Stimulated activated CD8-positive, alpha-beta memory T cell treated with anti-CD3 and anti-CD28 coated beads, Interleukin-4, amount 100 ng/mL, for 1 hour (primary cell): Measurements from ENCODE around the gene RARG.
"Not testable (repeated sequence)": the region's sequence is repeated elsewhere in the genome, so short reads cannot be mapped to it uniquely, and the experiment has no call there.

Experiments used
- DNase-seq, 2 donors: peaks; one replicate each; pipeline ENCODE4 v3.0.0-alpha.2; 2020; ENCODE audit warnings: low read depth in 2 of 2, low spot score in 1 of 2

Gene RARG

DNA sequence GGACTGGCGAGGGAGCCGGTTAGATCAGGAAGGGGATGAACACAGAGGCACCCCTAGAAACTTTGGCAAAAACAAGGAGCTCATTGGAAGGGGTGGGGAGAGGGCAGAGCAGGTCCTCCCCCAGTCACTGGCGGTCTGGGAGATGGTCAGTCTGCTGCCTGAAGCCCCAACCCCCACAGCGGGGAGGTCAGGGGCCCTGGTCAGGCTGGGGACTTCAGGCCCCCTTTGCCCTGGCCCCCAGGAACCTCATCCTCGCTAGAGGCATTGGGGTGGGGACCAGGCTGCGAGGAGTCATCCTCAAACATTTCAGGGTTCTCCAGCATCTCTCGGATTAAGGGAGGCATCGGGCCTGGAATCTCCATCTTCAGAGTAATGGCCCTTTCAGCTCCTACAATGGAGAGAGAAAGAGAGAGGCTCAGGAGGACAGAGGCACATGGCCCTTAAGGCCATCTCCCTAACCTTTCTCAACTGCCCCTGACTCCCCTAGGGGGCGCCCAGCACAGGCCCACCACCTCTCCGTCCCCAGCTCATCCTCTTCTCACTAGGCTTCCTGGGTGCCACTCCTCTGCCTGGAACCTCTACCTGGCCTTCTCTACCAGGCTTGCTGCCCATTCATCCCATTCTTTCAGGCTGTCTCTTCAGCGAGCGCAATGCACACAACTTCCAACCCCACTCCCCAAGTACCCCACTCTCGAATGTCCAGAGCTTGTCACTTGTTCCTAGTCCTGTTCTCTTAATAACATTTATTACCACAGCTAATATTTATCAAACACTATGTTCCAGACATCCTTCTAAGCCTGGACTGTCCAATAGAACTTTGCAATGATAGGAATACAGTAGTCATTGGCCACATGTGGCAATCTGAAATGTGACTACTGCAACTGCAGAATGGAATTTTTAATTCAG, 20.3 kb downstream of the RARG start:
- DNase-seq, result no peak

DNA sequence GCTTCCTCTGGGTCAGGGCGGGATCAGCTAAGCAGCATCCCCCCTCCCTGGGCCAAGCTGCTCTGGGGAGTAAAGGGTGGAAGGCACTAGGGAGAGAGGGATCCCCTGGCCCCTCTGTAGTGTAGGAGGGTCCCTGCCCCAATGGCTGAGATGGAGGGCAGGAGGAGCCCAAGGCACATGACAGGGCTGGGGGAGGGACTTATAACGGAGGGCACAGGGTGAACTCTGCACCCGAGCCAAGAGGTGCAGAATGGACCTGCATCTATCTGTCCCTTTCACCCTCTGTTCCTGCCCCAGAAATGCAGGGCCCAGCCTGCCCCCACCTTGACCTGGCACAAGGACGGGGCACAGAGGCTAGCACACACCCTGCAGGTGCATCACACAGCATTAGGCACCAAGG, 21.2 kb downstream of the RARG start:
- DNase-seq, result no peak

DNA sequence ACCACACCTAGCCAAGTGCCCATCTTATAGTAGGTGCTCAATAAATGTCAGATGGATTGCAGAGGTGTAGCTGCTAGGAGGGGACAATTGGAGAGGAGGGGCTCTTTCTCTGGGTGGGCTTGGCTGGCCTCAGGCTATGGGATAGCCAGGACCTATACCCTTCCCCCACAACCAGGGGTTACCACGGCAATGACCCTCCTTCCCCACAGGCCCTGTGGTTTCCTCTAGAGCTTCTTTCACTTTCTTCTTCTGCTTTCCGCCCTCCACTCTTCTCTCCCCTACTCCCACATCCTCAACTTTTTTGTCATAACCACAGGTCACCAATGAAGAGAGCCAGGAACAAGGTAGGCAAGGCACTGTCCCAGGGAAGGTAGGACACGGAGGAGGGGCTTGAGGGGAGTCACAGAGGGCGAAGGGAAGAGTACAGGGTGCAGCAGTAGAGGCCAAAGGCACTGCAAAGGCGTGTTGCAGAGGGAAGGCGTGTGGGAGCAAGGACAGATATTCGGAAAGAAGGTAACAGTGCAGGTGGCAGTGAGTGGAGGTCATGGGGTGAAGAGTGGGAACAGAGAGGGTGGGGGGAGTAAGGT, 23.0 kb downstream of the RARG start:
- no peak for DNase-seq

DNA sequence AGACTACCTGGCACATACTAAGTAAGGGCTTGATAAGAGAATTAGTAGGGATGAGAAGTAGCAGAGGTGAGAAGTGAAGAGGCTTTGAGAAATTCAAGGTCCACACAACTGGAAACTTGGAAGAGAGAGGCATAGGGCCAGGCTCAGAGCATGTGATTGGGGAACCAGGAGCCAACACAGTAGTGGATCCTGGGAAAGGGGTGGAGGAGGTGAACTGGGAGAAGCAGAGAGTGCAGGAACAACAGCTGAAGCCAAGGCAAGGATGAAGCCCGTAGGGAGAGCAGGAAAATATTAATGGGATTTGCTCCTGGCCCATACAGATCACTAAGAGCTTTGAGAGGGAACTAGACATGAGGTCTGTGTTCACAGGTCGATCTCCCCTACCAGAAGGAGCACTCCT, 23.6 kb downstream of the RARG start:
- no peak for DNase-seq

DNA sequence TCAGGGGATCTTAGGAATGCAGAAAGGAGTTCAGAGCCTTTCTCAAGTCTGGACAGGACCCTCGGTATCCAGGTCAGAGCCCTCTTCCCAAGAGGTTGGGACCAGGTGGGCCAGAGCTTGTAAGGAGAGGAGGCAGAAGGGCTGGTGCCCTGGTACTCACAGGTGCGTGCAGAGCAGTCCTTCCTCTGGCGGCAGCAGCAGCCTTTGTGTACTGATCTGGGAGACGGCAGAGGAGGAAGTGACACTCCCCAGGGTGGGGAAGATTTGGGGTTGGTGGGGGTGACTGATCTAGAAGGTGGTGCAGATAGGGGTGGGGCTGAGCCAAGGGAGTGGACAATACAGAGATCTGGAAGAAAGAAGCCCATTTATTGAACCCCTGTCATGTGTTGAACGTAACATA, 25.0 kb downstream of the RARG start, which contains the start of gene ITGB7:
Gene ITGB7, minus strand, starts transcription at position 210 of the 400 bp plus-strand sequence. CDS start 6,808 bp downstream, outside the sequence.
- peak; percentile 38 for DNase-seq

DNA sequence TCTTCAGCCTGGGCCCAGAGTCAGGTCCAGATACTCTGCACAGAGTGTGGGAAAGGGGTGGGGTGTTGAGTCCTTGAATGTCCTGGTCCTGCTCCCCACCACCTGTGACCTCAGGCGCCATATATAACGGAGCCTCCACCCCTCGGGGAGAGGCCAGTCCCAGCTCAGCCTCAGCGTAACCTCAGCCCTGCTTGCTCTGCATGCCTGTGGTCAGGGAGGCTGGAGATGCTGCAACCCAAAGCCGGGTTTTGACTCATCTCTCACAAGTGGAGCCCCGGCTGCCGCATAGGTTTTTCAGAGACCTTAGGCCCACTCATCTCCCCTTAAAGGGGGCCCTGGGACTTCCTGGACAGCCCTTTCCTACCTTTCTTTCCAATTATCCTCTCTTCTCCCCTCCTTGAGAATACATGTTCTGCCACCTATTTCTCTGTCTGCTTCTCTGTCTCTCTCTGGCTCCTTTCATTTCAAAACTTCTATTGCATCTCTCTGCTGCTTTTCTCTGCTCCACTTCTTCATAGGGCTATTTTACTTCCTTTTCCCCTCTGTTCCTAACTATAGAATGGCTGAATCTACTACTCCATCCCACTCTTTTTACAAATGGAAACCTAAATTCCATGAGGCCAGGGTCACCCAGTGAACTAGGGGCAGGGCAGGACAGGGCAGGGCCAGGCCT, 26.1 kb downstream of the RARG start:
- peak; percentile 35 to 36 for DNase-seq

DNA sequence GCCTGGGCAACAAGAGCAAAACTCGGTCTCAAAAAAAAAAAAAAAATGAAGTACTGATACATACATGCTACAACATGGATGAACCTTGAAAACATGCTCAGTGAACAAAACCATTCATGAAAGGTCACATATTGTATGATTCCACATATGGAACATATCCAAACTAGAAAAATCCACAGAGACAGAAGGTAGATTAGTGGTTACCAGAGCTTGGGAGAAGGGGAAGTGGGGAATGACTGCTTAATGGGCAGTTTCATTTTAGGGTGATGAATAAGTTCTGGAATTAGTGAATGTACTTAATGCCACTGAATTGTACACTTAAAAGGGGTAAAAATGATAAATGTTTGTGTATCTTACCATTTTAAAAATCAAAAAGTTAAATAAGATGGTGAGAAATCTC, 27.7 kb downstream of the RARG start:
- DNase-seq, result no peak

DNA sequence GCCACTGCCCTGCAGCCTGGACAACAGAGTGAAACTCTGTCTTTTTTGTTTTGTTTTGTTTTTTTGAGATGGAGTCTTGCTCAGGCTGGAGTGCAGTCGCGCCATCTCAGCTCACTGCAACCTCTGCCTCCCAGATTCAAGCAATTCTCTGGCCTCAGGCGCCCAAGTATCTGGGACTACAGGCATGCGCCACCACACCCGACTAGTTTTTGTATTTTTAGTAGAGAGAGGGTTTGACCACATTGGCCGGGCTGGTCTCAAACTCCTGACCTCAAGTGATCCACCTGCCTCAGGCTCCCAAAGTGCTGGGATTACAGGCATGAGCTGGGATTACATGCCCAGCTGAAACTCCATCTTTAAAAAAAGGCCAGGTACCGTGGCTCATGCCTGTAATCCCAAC, 29.7 kb downstream of the RARG start:
- DNase-seq, result not testable (repeated sequence)

DNA sequence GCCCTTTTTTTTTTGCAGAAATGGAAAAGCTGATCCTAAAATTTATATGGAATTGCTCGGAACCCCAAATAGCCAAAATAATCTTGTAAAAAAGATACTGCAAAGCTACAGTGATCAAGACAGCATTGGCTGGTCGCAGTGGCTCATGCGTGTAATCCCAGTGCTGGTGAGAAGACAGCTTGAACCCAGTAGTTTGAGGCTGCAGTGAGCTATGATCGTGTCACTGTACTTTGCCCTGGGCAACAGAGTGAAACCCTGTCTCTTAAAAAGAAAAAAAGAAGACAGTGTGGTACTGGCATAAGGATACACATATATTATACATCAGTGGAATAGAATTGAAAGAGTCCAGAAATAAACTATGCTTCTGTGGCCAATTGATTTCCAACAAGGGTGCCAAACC, 30.4 kb downstream of the RARG start:
- DNase-seq, result no peak

DNA sequence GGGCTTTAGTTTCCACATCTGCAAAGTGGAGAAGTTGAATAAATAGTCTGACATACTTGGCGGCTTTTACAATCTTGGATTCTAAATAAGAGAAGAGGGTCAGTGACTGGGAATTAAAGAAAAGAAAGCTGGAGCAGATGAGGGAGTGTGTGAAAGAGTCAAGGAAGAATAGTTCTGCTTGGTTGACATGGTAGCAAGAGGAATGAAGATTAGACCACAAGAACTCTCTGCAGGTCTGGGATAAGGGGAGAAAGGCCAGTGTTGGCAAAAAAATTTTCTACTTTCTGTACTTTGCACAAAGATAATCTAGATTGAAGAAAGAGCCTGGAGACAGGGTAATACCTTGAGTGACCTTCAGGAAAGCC, 30.9 kb downstream of the RARG start:
- no peak for DNase-seq

DNA sequence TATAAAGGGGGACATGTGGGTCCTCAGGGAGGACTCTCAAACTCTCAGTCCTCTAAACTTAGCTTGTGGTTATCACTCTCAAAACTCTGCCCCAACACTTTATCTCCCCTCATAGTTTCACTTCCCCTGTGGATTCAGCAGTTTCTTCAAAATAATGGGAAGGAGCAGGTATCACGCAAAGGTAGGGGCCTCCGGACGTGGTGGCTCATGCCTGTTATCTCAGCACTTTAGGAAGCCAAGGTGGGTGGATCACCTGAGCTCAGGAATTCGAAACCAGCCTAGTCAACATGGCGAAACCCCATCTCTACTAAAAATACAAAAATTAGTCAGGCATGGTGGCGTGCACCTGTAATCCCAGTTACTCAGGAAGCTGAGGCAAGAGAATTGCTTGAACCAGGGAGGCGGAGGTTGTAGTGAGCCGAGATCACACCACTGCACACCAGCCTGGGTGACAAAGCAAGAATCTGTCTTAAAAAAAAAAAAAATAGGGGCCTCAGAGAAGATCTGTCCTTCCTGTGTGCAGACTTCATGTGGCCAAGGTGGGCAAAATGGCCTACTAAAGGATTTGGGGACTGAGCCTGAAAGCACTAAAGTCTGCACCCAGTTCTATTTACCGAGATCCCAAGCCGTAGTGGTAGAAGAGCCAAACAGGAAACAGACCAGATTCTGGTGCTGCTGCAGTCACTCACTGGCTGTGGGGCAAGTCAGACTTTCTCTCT, 31.4 kb downstream of the RARG start:
- no peak for DNase-seq

DNA sequence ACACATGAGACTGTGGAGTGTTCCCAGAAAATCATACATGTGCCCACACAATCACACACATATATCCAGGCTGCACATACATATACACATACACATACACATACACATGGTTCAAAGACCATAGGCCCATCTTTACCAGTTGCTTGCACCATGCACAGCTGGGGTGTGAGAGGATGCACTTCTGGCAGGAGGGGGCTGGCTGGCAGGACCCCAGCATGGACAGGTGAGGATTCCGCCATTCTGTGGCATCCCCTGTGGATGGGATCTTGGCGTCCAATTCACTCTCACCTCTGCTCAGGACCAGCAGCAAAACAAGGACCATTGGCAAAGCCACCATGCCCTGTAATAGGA, 31.9 kb downstream of the RARG start:
- no peak for DNase-seq

DNA sequence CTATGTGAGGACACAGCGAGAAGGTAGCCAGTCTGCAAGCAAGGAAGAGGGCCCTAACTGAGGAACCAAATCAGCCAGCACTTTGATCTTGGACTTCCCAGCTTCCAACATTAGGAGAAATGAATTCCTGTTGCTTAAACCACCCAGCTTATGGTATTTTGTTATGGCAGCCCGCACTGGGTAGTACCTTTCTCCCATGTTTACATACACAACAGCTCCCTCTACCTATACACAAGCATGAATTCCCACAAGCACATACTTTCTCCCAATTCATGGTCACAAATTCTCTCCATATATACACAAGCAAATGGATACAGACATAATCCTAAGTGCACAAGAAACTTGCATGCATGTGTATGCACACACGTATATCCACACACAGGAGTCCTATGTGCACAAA, 32.3 kb downstream of the RARG start:
- no peak for DNase-seq

DNA sequence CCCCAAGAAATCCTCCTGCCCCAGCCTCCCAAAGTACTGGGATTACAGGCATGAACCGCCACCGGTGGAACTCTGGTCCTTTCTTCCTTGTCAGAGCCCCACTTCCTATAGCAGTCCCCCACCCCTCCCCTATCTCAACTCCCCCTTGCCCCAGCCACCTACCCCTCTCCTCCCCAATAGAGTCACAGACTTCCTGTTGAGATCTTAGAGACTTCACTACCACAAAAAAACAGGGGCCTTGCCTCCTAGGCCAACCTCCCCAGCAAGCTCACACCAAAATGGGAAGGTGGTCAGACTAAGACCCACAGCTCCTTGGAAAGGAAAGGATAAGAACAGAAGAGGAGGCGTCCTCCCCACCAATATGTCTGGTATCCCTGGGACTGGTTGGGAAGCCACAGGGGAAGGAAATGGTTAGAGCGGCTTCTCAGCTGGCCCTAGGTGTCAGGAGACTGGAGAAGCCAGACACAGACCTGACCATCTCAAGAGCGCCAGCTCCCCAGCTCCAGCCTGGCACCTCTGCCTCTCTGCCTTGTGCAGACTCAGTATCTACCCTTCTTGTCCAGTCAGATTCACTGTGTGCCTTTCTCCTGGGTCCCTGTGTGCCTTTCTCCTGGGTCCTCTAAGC, 33.4 kb downstream of the RARG start:
- DNase-seq, result no peak

DNA sequence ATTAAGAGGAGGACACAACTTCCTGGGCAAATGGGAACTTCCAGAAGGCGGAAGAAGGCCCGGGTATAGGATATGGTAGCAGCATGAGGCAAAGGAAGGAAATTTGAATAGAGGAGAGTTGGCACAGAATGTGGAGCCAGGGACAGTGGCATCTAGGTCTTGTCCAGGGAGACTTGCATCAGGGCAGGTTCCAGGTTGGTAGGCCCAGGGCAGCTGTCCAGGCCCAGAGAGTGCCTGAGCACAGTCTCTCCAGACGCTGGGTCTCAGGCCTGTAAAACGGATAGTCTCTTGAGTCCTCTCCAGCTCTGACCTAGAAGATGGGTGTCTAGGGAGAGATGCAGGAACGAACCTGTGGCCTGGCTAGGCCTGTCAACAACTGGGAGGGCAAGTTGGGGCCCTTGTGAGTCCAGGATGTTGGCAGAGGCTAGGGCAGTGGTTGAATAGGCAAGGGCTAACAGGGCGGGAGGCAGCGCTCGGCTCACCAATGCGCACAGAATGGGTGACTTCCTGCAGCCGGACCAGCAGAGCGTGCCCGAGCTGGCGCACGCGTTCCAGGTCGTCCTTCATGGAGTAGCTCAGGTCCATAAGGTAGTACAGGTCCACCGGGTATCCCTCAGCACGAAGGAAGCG, 34.9 kb downstream of the RARG start:
- DNase-seq, result no peak

DNA sequence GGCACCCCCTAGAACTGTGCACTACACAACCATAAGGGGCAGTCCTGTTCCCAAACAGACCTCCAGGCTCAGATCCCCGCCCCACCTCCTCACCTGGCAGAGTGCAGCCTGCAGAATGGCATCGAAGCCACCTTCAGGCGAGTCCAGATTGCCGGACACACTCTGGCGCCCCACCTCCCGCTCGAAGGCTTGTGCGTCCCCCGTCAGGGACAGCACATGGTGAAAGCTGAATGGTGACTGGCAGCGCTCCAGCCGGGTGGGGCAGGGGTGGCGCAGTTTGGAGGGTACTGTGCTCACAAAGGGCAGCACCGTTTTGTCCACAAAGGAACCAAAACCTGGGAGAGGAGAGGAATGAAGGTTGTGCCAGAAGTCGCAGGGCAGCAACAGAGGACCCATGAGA, 35.5 kb downstream of the RARG start:
- DNase-seq, result no peak

DNA sequence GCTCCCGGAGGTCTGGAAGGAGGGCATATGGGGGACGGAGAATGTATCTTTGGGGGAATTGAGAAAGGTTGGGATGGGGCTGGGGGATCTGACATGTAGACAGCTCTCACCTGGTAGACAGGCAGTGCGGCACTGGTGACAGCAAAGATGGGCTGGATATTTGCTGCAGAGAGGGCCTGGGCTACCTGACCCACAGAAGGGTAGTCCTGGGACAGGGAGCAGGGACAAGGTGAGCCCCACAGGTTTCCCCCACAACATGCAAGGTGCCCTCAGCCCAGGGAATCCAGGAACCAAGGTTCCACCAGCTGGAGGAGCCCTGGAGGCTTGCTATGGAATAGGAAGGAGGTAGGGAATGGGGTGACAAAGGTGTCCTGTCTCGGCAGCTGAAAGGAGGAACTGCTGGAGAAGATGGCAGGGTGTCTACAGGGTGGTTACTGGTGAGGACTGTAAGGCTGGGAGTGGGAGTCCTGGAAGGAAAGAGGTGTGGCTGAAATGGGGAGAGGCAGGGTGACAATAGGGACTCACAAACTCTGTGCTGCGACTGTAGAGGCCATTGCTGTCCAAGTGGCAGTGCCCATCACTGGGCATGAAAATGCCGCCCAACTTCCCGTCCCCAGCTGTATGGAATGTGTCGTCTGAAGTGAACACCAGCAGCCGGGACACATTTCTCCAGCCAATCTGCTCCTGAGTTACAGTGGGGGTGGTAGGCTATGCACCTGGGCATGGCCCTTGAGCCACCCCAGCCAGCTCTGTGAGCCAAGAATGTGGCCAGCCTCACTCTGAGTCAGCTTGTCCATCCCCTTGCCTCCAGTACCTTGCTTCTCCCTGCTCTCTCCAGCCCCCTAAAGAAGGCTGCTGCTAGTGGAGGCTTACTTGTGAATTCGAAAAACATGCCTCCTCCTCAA, 36.2 kb downstream of the RARG start:
- DNase-seq, result no peak

DNA sequence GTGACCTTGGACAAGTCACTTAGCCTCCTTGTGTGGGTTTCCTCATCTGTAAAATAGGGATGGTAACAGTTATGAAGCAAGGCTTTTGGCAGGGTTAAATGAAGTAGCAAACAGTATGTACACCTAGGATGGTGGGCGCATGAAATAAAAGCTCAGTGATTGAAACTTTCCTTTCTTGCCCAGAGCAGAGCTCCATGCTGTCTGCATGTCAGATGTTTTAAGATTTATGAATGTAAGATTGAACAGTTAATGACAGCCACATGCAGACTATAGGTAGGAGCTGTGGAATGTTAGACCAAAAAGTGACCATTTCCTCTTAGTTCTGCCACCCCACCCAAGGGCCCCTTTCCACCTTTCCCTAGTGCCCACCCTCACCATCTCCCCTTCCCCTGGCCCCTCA, 37.0 kb downstream of the RARG start:
- no peak for DNase-seq

DNA sequence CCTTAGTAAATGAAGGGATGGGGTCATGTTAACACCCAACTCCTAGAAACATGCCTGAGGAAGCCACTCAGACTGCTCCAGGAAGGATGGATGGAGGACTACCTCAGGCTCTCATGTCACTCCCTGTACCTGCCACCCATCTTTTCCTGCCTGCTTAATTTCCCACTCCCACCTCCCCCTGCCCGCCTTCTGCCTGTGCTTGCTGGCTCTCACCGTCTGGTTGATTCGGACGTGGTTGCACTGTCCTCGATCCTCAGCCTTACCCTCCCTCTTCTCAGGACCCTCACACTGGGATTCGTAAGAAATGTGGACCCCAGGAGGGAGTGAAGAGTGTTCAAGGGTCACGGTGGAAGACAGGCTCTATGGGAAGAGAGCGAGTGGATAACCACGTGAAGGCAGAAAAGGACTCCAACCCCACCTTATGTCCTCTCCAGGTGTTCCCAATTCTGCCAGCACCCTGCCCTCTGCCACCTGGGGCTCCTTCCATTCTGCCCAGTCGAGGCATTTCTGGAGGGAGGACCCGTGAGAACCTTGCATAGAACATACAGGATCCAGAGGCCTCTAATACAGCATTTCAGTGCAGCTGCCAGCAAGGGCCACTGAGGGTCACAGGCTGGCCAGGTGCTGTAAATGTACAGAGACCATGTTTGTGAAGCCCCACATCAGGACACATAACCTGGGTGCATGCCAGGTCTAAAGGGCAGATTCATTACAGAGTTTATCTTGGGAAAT, 37.9 kb downstream of the RARG start:
- DNase-seq, result no peak
